WTC11 (cell line): ENCODE data around the gene YTHDF1.

Experiments
- ATF1 ChIP-seq: sonication (generic); formaldehyde crosslinking; IDR thresholded peaks from 2 replicates; pipeline ENCODE4 v1.8.1; 2023; ENCODE audit warnings: mild to moderate bottlenecking, moderate library complexity, missing genetic modification reagents
- ESRRA ChIP-seq: sonication (generic); formaldehyde crosslinking; IDR thresholded peaks from 2 replicates; pipeline ENCODE4 v1.8.1; 2022; ENCODE audit warnings: mild to moderate bottlenecking, missing genetic modification reagents, borderline replicate concordance
- GABPB1 ChIP-seq: sonication (generic); formaldehyde crosslinking; IDR thresholded peaks from 2 replicates; pipeline ENCODE4 v1.8.1; 2023; ENCODE audit warnings: mild to moderate bottlenecking, missing genetic modification reagents
- NFYB ChIP-seq: sonication (generic); formaldehyde crosslinking; conservative IDR thresholded peaks from 2 replicates; pipeline ENCODE4 v1.8.0; 2022; ENCODE audit warnings: low read depth, missing genetic modification reagents
- OVOL2 ChIP-seq: fragments of 250-450 bp; sonication (Bioruptor Pico); IDR thresholded peaks from 2 replicates; pipeline ENCODE4 v1.9.0; 2021; ENCODE audit warnings: mild to moderate bottlenecking, borderline replicate concordance
- SP1 ChIP-seq: sonication (generic); formaldehyde crosslinking; conservative IDR thresholded peaks from 2 replicates; pipeline ENCODE4 v1.8.1; 2022; ENCODE audit warnings: missing genetic modification reagents
- ZNF138 ChIP-seq: sonication (generic); formaldehyde crosslinking; conservative IDR thresholded peaks from 2 replicates; pipeline ENCODE4 v1.8.1; 2022; ENCODE audit warnings: mild to moderate bottlenecking, moderate library complexity, missing genetic modification reagents
- ZNF219 ChIP-seq: sonication (generic); formaldehyde crosslinking; IDR thresholded peaks from 2 replicates; pipeline ENCODE4 v1.8.0; 2023; ENCODE audit warnings: missing genetic modification reagents, mild to moderate bottlenecking, borderline replicate concordance
- TF ChIP-seq, protein P1 (sequence below): fragments of 200-600 bp; IDR thresholded peaks from 2 replicates; pipeline ENCODE4 v1.8.0; 2022; ENCODE audit warnings: antibody characterized with exemption
- TF ChIP-seq, protein P2 (sequence below): sonication (generic); formaldehyde crosslinking; IDR thresholded peaks from 2 replicates; pipeline ENCODE4 v1.8.0; 2022; ENCODE audit warnings: mild to moderate bottlenecking, missing genetic modification reagents
- TF ChIP-seq, protein P3 (sequence below): sonication (generic); formaldehyde crosslinking; IDR thresholded peaks from 2 replicates; pipeline ENCODE4 v1.8.1; 2022; ENCODE audit warnings: low read depth, mild to moderate bottlenecking, moderate library complexity, missing genetic modification reagents, borderline replicate concordance
- TF ChIP-seq, protein P4 (sequence below): sonication (generic); formaldehyde crosslinking; conservative IDR thresholded peaks from 2 replicates; pipeline ENCODE4 v1.8.1; 2022; ENCODE audit warnings: mild to moderate bottlenecking, missing genetic modification reagents
- TF ChIP-seq, protein P5 (sequence below): sonication (generic); formaldehyde crosslinking; IDR thresholded peaks from 2 replicates; pipeline ENCODE4 v1.8.0; 2022; ENCODE audit warnings: mild to moderate bottlenecking, missing genetic modification reagents

DNA sequence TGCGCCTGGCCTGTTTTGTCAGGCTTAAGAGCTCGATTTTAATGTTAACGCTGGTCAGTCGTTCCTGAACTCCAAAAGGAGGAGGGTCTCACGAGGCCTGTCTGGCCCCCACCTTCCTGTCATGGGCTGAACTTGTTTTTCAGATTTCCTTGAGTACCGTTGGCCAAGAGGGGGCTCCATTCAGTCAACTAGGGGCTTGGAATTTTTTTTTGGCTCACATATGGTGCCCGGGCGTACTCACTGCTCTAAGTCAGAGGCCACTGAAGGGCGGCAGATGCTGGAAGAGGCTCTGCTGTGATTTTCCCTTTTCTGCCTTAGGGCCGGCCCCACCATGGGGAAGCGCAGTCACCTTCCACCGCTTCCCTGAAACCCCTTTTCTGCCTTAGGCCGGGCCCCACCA, 12.9 kb upstream of the YTHDF1 start:
- TF ChIP-seq, protein P1, sequence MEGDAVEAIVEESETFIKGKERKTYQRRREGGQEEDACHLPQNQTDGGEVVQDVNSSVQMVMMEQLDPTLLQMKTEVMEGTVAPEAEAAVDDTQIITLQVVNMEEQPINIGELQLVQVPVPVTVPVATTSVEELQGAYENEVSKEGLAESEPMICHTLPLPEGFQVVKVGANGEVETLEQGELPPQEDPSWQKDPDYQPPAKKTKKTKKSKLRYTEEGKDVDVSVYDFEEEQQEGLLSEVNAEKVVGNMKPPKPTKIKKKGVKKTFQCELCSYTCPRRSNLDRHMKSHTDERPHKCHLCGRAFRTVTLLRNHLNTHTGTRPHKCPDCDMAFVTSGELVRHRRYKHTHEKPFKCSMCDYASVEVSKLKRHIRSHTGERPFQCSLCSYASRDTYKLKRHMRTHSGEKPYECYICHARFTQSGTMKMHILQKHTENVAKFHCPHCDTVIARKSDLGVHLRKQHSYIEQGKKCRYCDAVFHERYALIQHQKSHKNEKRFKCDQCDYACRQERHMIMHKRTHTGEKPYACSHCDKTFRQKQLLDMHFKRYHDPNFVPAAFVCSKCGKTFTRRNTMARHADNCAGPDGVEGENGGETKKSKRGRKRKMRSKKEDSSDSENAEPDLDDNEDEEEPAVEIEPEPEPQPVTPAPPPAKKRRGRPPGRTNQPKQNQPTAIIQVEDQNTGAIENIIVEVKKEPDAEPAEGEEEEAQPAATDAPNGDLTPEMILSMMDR: no peak
- TF ChIP-seq OVOL2 (CRISPR knock-in tag) (no peak), ESRRA (no peak), ATF1 (CRISPR knock-in tag) (no peak), SP1 (no peak), NFYB (CRISPR knock-in tag) (no peak), ZNF138 (CRISPR knock-in tag) (no peak), ZNF219 (no peak), GABPB1 (no peak)
- TF ChIP-seq, protein P2, sequence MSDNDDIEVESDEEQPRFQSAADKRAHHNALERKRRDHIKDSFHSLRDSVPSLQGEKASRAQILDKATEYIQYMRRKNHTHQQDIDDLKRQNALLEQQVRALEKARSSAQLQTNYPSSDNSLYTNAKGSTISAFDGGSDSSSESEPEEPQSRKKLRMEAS (CRISPR knock-in tag): no peak
- TF ChIP-seq, protein P3, sequence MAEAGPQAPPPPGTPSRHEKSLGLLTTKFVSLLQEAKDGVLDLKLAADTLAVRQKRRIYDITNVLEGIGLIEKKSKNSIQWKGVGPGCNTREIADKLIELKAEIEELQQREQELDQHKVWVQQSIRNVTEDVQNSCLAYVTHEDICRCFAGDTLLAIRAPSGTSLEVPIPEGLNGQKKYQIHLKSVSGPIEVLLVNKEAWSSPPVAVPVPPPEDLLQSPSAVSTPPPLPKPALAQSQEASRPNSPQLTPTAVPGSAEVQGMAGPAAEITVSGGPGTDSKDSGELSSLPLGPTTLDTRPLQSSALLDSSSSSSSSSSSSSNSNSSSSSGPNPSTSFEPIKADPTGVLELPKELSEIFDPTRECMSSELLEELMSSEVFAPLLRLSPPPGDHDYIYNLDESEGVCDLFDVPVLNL: no peak
- TF ChIP-seq, protein P4, sequence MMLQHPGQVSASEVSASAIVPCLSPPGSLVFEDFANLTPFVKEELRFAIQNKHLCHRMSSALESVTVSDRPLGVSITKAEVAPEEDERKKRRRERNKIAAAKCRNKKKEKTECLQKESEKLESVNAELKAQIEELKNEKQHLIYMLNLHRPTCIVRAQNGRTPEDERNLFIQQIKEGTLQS (CRISPR knock-in tag): no peak
- TF ChIP-seq, protein P5, sequence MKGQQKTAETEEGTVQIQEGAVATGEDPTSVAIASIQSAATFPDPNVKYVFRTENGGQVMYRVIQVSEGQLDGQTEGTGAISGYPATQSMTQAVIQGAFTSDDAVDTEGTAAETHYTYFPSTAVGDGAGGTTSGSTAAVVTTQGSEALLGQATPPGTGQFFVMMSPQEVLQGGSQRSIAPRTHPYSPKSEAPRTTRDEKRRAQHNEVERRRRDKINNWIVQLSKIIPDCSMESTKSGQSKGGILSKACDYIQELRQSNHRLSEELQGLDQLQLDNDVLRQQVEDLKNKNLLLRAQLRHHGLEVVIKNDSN (CRISPR knock-in tag): no peak
